Measurements from ENCODE around the gene SLC16A14. TPM values are rescaled to one million over a fixed set of nuclear protein-coding genes. Genes with fewer than 3 reads are reported as not detected.

The SLC16A14 gene
- total RNA-seq, 4 donors from 2014 or later, result 7.5 to 11.4 (median 9.1) TPM

DNA sequence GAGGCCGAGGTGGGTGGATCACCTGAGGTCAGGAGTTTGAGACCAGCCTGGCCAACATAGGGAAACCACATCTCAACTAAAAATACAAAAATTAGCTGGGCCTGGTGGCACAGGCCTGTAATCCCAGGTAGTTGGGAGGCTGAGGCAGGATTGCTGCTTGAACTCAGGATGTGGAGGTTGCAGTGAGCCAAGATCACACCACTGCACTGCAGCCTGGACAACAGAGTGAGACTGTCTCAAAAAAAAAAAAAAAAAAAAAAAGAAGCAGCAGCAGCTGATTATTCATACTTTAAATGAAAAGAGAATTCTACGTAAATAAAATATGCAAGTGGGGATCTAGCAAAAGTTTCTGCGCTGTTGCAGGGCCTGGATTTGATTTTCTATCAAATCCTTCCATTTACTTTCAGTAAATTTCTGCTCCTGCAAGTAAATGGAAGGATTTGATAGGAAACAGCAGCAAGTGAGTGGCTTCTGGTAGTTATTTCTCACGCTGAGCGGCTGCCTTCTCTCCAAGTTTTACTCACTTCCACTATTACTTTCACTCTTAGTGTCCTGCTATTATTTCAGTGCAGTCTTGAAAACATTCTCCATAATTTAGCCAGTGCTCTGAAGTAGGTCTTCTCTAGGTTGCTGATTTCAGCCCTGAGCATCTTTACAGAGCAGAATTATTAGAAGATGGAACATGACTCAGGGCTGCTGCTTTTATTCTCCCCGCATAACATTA, 68.4 kb downstream of the SLC16A14 start:
- Histone ChIP-seq H3K27ac (no peak overlapping the region), H3K4me3 (no peak overlapping the region), H3K27me3 (no peaks in the 10 kb centered on the region), H3K4me1 (no peaks in the 10 kb centered on the region), H3K36me3 (peaks cover 0 to 16% (median 0%) of the 10 kb centered on the region in 3 donors), H3K9me3 (no peaks in the 10 kb centered on the region)
- no peak for DNase-seq (ENCODE audit: low spot score in 2 of 2)
- TF ChIP-seq POLR2A (IDR thresholded peaks at IDR 0.05), result no peak
- no peak for TF ChIP-seq EP300 (IDR thresholded peaks at IDR 0.05)
- TF ChIP-seq, protein P1, sequence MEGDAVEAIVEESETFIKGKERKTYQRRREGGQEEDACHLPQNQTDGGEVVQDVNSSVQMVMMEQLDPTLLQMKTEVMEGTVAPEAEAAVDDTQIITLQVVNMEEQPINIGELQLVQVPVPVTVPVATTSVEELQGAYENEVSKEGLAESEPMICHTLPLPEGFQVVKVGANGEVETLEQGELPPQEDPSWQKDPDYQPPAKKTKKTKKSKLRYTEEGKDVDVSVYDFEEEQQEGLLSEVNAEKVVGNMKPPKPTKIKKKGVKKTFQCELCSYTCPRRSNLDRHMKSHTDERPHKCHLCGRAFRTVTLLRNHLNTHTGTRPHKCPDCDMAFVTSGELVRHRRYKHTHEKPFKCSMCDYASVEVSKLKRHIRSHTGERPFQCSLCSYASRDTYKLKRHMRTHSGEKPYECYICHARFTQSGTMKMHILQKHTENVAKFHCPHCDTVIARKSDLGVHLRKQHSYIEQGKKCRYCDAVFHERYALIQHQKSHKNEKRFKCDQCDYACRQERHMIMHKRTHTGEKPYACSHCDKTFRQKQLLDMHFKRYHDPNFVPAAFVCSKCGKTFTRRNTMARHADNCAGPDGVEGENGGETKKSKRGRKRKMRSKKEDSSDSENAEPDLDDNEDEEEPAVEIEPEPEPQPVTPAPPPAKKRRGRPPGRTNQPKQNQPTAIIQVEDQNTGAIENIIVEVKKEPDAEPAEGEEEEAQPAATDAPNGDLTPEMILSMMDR (IDR thresholded peaks at IDR 0.05), result no peak
- 85 to 90% methylated on average over 6 of the region's 6 CpGs for WGBS, 2 donors

DNA sequence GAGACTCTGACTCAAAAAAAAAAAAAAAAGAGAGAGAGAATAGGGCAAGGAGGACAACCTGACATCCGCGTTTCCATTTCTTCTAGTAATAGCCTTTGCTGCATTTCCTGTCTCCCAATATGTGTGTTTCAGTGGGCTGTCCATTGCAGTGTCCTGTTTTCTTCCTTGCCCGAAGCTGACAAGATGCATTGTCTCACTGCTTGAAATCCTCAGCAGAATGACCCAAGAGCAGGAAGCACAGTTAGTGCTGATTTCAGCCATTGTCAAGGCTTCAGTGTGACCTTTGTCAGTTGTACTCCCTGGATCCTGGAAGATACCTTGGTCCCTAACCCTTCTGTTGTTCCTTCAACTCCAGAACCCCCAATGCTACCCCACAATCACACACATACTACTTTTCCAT, 71.2 kb downstream of the SLC16A14 start:
- TF ChIP-seq EP300 (IDR thresholded peaks at IDR 0.05) (no peak), POLR2A (IDR thresholded peaks at IDR 0.05) (no peak)
- TF ChIP-seq, protein P1 (IDR thresholded peaks at IDR 0.05), result no peak
- Histone ChIP-seq H3K9me3 (no peaks in the 10 kb centered on the region), H3K27me3 (no peaks in the 10 kb centered on the region), H3K27ac (no peak overlapping the region), H3K36me3 (peaks cover 0 to 22% (median 0%) of the 10 kb centered on the region in 3 donors), H3K4me1 (no peaks in the 10 kb centered on the region), H3K4me3 (no peak overlapping the region)
- 79 to 83% methylated on average over 3 of the region's 3 CpGs for WGBS, 2 donors
- no peak for DNase-seq (ENCODE audit: low spot score in 2 of 2)

DNA sequence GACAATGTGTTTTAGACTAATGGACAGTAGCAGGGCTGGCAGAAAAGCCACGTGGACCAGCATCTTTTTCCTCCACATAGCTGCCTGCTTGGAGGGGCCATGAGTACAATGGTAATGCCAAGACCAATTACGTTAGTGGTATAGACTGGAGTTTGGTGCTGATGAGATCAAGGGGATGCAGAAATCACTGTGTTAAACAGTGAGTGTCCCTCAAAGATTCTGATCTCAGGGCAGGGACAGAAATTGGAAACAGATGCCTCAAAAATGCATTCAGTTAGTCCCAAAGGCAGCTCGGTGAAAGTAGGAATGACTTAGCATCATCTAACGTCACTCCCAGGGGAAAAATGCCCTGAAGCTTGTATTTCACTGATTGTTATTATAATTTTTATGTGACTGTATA, 72.4 kb downstream of the SLC16A14 start:
- Histone ChIP-seq H3K9me3 (no peaks in the 10 kb centered on the region), H3K4me1 (no peaks in the 10 kb centered on the region), H3K27me3 (no peaks in the 10 kb centered on the region), H3K36me3 (peaks cover 0 to 28% (median 0%) of the 10 kb centered on the region in 3 donors), H3K4me3 (no peak overlapping the region), H3K27ac (no peak overlapping the region)
- 69 to 70% methylated on average over 4 of the region's 4 CpGs for WGBS, 2 donors
- DNase-seq (ENCODE audit: low spot score in 2 of 2), result no peak
- TF ChIP-seq EP300 (IDR thresholded peaks at IDR 0.05) (no peak), POLR2A (IDR thresholded peaks at IDR 0.05) (no peak)
- TF ChIP-seq, protein P1 (IDR thresholded peaks at IDR 0.05), result no peak

- H3K27me3 ChIP-seq, result no peaks in the 10 kb centered on the region
- H3K4me3 ChIP-seq, result no peak overlapping the region
- no peak overlapping the region for H3K27ac ChIP-seq
- DNase-seq (ENCODE audit: low spot score in 2 of 2), result no peak
- H3K36me3 ChIP-seq, result peaks cover 0 to 28% (median 0%) of the 10 kb centered on the region in 3 donors
- H3K9me3 ChIP-seq, result no peaks in the 10 kb centered on the region
- H3K4me1 ChIP-seq, result no peaks in the 10 kb centered on the region
- TF ChIP-seq EP300 (IDR thresholded peaks at IDR 0.05) (no peak), POLR2A (IDR thresholded peaks at IDR 0.05) (no peak)
- TF ChIP-seq, protein P1 (IDR thresholded peaks at IDR 0.05), result no peak
- 60 to 67% methylated on average over 6 of the region's 6 CpGs for WGBS, 2 donors
These were observed 75.5 kb downstream of the SLC16A14 start for GRCh38 chr2:229993236-229993635.

Small RNAs within 50 kb of the gene (small RNA-seq; reads per million reads assigned to genes)
- gene RNY4P19, result not detected

Other genes with a start within 250 kb of the SLC16A14 start
- gene TRIP12, start 146.9 kb downstream of the SLC16A14 start, total RNA-seq, result 100 to 1,000 TPM; 190 to 210 (median 202) TPM
- gene FBXO36, start 146.4 kb downstream of the SLC16A14 start, total RNA-seq, result 1 to 10 TPM; 2.7 to 7.3 (median 4.2) TPM
- gene SP110, start 151.1 kb upstream of the SLC16A14 start, total RNA-seq, result 10 to 100 TPM; 22.0 to 26.7 (median 23.8) TPM
- 1 to 10 TPM in 3 of 4 donors, under 1 TPM in 1; 0.63 to 4.5 (median 1.4) TPM for gene SP140, start 156.8 kb upstream of the SLC16A14 start, total RNA-seq

Data from tibial nerve (tissue), 4 donors.